Umbilical cord (tissue), 2 donors: ENCODE measurements around the gene NENF. TPM values are rescaled to one million over a fixed set of nuclear protein-coding genes. Genes with fewer than 3 reads are reported as not detected.
"Not testable (repeated sequence)": the region's sequence is repeated elsewhere in the genome, so short reads cannot be mapped to it uniquely, and the experiment has no call there.

ENCODE experiments used
- DNase-seq: peaks from one replicate; pipeline ENCODE4 v3.0.0-alpha.2; 2015; ENCODE audit warnings: low spot score
- total RNA-seq: library from RNA; depleted of rRNA; stranded (reverse); fragments of >200 nt; gene quantifications from one replicate; pipeline ENCODE4 v1.2.3, GENCODE V29; 2014; ENCODE audit warnings: low replicate concordance; ENCODE audit not compliant: insufficient read depth

The NENF gene
- total RNA-seq: 103 TPM

DNA sequence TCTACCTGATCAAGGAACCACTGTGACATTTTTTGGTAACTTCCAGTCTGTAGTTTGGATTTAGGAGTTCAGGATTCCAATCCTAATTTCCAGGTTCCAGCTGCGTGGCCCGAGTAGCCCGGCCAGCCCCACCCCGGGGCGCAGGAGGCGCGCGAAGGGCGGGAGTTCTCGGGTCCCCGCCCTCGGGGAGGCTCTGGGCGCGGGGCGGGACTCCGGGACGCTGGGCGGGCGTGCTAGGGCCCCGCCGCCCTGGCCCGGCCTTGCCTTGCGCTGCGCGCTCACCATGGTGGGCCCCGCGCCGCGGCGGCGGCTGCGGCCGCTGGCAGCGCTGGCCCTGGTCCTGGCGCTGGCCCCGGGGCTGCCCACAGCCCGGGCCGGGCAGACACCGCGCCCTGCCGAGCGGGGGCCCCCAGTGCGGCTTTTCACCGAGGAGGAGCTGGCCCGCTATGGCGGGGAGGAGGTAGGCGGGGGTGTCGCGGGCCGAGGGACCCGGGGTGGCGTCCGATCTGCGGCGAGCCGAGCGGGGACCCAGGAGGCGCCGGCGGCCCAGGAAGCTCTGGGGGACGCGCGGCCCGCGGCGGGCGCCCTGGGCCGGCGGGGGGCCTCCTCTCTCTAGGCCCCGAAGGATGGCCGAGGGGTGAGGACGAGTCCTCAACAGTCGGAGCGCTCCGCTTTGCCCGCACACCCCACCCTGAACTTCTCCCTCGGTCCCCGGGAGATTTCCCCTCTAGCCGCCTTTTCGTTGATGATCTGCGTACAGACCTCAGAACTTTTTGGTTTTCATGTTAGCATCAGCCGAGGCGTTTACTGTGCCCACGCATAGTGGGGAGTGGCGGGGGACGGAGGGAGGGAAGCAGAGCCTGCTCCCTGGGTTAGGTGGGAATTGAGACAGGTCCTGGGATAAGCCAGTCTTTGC is at the start of gene NENF:
NENF (plus strand) TSS at position 260 of the 916 bp plus-strand sequence; CDS start at position 284, 24 bp downstream.
- DNase-seq: peak; percentile 87

- DNase-seq: no peak
Observed at GRCh38 chr1:212386029-212386428, 46.7 kb upstream of the NENF start.

DNA sequence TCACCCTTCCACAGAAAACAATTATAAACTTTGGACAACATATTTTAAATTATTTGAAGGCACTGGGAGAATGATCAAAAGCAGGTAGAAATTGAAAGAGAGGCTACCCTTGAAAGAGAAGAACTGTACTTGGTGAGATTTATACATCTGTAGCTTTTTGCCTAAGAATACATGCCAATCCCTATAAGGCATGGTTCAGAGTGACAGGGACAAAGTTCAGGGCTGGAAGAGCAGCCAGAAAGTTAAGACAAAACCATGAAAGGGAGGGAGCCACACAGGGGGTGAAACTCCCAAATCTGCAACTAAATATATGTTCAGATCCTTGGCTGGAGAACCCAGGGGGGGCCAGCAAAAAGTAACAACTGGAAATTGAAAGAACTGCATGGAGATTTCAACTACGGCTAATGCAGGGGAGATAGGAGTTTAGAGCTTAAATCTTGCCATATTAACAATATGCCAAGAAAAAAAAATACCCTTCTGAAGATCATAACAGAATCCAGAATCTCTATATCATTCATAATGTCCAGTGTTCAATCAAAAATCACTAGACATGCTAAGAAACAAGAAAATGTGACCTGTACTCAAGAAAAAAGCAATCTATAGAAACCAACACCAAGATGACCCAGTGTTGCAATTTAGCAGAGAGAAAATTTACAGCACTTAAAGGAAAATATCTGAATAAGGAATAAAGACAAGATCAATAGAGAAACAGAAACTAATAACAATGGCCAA is 43.6 kb upstream of the NENF start:
- no peak for DNase-seq

GRCh38 chr1:212395678-212396437 is 36.9 kb upstream of the NENF start:
- DNase-seq: not testable (repeated sequence)

GRCh38 chr1:212396638-212397037 is 36.1 kb upstream of the NENF start:
- no peak for DNase-seq

- no peak for DNase-seq
Observed at GRCh38 chr1:212397171-212397570, 35.5 kb upstream of the NENF start.

DNA sequence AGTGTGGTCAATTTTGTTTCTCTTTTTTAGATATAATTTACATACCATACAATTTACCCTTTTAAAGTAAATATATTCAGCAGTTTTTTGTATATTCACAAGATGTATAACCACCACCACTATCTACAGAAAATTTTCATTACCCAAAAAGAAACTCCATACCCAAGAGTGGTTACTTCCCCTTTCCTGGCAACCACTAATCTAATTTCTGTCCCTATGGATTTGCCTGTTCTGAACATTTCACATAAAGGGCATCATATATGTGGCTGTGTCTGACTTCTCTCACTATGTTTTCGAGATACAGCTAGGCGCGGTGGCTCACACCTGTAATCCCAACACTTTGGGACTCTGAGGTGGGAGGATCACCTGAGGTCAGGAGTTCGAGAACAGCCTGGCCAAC is 31.7 kb upstream of the NENF start:
- DNase-seq: no peak

DNA sequence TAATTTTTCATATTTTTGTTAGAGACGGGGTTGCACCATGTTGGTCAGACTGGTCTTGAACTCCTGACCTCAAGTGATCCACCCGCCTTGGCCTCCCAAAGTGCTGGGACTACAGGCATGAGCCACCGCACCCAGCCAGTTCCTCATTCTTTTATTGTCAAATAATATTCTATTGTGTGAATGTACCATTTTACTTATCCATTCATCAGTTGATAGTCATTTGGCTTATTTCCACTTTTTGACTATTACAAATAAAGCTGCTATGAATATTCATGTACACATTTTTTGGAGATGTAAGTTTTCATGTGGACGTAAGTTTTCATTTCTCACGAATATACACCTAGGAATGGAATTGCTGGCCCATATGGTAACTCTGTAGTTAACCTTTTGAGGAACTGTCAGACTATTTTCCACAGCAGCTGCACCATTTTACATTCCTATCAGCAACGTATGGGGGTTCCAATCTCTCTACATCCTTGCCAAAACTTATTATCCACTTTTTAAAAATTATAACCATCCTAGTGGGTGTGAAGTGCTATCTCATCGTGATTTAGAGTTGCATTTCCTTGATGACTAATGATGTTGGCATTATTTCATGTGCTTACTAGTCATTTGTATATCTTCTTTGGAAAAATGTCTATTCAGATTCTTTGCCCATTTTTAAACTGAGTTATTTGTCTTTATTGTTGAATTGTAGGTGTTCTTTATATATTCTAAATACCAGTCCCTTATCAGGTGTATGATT is 30.7 kb upstream of the NENF start:
- no peak for DNase-seq

GRCh38 chr1:212402666-212403321 is 29.9 kb upstream of the NENF start:
- no peak for DNase-seq

DNA sequence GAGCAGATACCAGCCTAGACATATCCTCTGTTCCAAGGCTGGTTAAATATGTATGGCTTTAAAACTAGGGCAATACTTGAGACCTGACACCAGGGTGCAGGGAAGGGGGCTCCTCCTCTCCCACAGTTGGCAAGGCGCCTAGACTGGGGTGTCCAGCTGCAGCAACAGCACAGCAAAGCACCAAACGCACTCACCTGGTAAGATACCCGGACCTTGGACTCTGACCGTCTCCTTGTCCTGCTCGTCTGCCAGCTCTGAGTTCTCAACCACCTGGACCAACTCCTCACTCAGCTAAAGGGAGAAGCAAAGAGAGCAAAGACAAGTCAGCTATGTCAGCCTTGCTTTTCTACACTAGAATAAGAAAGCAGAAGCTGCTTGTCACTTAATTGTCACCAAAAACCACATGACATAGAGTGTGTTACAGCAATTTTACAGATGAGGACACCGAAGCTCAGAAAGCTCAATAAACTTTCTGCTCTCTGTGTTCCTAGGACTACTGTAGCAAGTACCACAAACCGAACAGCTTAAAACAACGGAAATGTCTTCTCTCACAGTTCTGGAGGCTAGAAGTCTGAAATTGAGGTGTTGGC is 22.4 kb upstream of the NENF start:
- DNase-seq: no peak

DNA sequence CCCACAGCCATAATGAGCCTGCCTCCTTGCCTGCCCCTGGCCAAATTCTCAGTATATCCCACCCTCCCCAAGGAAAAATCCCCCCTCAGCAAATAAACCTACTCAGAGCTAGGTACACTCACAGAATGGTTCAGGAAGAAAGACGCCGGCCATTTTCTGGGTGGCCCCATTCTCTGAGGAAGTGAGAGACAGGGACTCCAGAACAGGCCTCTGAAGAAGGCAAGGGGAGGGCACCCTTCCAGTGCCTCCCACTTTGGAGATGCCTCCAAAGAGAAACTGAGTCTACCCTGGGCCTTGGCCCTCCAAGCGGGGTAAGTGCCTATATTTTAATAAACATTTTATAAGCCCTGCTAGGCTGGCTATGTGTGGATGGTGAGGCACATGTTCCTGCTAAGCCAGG is 20.3 kb upstream of the NENF start:
- no peak for DNase-seq

- DNase-seq: no peak
Observed at GRCh38 chr1:212413902-212414327, 18.8 kb upstream of the NENF start.

GRCh38 chr1:212414328-212415106 is 18.2 kb upstream of the NENF start, which contains the start of gene PACC1:
PACC1 (minus strand) TSS chr1:212414886; CDS start chr1:212414757, 129 bp downstream.
- DNase-seq: peak; percentile 92

- no peak for DNase-seq
Observed at GRCh38 chr1:212415107-212415841, 17.4 kb upstream of the NENF start.

DNA sequence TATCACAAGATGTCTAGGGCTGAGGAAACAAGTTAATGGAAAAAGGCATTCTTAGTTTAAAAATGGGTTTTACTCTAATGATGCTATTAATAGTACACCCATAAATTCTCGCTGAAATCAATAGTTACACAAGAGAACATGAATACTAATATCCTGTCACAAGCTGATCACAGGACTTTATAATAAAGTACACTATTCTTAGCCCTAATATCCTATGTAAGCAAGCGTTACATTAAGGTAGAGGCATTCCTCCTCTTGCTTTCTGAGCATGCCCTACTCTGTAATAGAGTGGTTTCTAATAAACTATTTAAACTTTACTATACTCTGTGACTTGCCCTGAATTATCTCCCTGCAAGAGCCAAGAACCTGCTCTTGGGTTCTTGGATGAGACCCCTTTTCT is 11.6 kb upstream of the NENF start:
- DNase-seq: no peak

DNA sequence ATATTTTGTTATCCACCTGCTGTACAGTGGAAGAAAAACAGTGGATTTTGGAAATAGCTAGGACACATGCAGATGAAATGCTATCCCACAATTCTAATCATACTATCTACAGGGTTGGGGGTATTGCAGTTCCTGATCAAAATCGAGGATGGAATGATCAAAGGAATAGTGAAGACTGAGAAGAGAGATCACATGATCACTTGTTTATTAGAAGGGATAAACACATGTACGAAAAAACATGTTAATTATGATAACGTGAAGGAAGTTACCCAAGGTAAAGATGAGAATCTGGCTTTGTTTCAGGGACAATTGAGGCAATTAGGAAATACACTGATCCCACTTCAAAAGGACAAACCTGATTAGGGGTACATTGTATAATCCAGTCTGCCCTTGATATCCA is 8.8 kb upstream of the NENF start:
- DNase-seq: no peak

GRCh38 chr1:212428496-212428895 is 4.2 kb upstream of the NENF start:
- no peak for DNase-seq

- no peak for DNase-seq
Observed at GRCh38 chr1:212430416-212430815, 2.3 kb upstream of the NENF start.

DNA sequence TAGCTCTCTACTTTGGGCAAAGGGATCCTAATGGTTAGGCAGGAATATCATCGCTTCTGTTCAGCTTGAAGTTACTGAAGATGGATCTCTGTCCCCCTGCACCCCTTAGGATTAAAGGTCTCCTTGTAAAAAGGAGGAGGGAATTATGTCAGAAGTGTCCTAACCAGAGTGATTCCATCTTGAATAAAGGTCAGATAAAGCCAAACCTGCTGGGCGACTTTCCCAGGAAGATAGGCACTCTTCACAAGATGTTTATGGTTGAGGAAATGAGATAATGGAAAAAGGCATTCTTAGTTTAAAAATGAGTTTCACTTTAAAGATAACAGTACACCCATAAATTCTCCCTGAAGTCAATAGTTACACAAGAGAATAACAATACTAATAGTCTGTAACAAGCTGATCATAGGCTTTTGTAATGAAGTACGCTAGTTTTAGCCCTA is 1.7 kb upstream of the NENF start:
- no peak for DNase-seq
